Endothelial cell of umbilical vein (primary cell): ENCODE data around the gene ISL1. TPM values are rescaled to one million over a fixed set of nuclear protein-coding genes. Genes with fewer than 3 reads are reported as not detected.

ENCODE experiments used
- BruUV-seq: library from RNA; stranded (reverse); fragments of 400-500 nt; replicated peaks from 2 replicates; lab custom pipeline; 2021; lab: Mats Ljungman, UMichigan
- CTCF ChIA-PET: fragments of 300-600, 350-600 bp; sonication (Branson Sonifier 250); formaldehyde crosslinking; loops from one replicate; lab custom pipeline; 2021; ENCODE audit warnings: antibody characterized with exemption, inconsistent platforms; lab: Charles Lee
- POLR2A ChIA-PET: fragments of 300-600, 350-600 bp; sonication (Branson Sonifier 250); formaldehyde crosslinking; loops from one replicate; lab custom pipeline; 2021; ENCODE audit warnings: antibody characterized with exemption, inconsistent platforms; lab: Charles Lee
- DNase-seq: peaks from one replicate; pipeline ENCODE4 v3.0.0-alpha.2; 2011; ENCODE audit warnings: low read depth, low spot score
- FAIRE-seq: peaks from 2 replicates; lab custom pipeline; 2011; peaks lifted over from hg19 to GRCh38; lab: Jason Lieb, UNC
- H2AFZ ChIP-seq: 2 replicates; pipeline ENCODE4 v1.6.0; 2012; ENCODE audit warnings: low read depth, low read length, control low read depth, inconsistent platforms
- H3K27ac ChIP-seq: 2 replicates; pipeline ENCODE4 v1.5.1; 2011; ENCODE audit warnings: low read depth, mild to moderate bottlenecking, control low read depth, low read length, moderate library complexity; ENCODE audit not compliant: insufficient read depth
- H3K27me3 ChIP-seq, 2 experiments: 2 replicates each; pipeline versions ENCODE4 v1.6.0 to v1.6.1; 2011; ENCODE audit warnings: low read length in 2 of 2, mixed read lengths in 1 of 2; ENCODE audit not compliant: control insufficient read depth in 2 of 2, insufficient read depth in 2 of 2
- H3K36me3 ChIP-seq, 2 experiments: 2 replicates in 1 of 2; 3 replicates in 1 of 2; pipeline ENCODE4 v1.5.1; 2011; ENCODE audit warnings: low read length in 2 of 2, mild to moderate bottlenecking in 1 of 2, moderate library complexity in 1 of 2; ENCODE audit not compliant: control insufficient read depth in 2 of 2, insufficient read depth in 2 of 2; ENCODE audit errors: extremely low read depth in 1 of 2
- H3K4me1 ChIP-seq: 3 replicates; pipeline ENCODE4 v1.5.1; 2011; ENCODE audit warnings: mild to moderate bottlenecking, low read length; ENCODE audit not compliant: control insufficient read depth, insufficient read depth; ENCODE audit errors: extremely low read depth
- H3K4me2 ChIP-seq: 2 replicates; pipeline ENCODE4 v1.6.1; 2011; ENCODE audit warnings: low read length, control low read depth, mixed read lengths; ENCODE audit not compliant: insufficient read depth
- H3K4me3 ChIP-seq, 3 experiments: fragments of 200-600 bp in 1 of 3; sonication (generic), shearing (Covaris generic) in 1 of 3; replicated peaks in 1 of 3; 2 replicates each; pipeline ENCODE4 v1.5.1; 2011 to 2016; ENCODE audit warnings: control low read depth in 3 of 3, low read length in 3 of 3, mild to moderate bottlenecking in 2 of 3, inconsistent platforms in 1 of 3, low read depth in 1 of 3, moderate library complexity in 1 of 3; ENCODE audit not compliant: insufficient read depth in 1 of 3
- H3K79me2 ChIP-seq: 2 replicates; pipeline ENCODE4 v1.6.0; 2012; ENCODE audit warnings: low read length, inconsistent platforms; ENCODE audit not compliant: control insufficient read depth, insufficient read depth
- H3K9ac ChIP-seq: replicated peaks from 2 replicates; pipeline ENCODE3; 2011; ENCODE audit warnings: low read length, control low read depth; ENCODE audit not compliant: insufficient read depth; ENCODE audit errors: extremely low read depth
- H3K9me1 ChIP-seq: replicated peaks from 3 replicates; pipeline ENCODE4 v1.6.0; 2011; ENCODE audit warnings: mild to moderate bottlenecking, low read length; ENCODE audit not compliant: control insufficient read depth, insufficient read depth; ENCODE audit errors: extremely low read depth
- H3K9me3 ChIP-seq: replicated peaks from 2 replicates; pipeline ENCODE4 v1.5.1; 2012; ENCODE audit warnings: low read length, inconsistent platforms; ENCODE audit not compliant: control insufficient read depth, insufficient read depth
- H4K20me1 ChIP-seq: replicated peaks from 2 replicates; pipeline ENCODE3; 2011; ENCODE audit warnings: mild to moderate bottlenecking, low read length; ENCODE audit not compliant: control insufficient read depth, insufficient read depth; ENCODE audit errors: extremely low read depth
- CTCF ChIP-seq, 2 donors: IDR thresholded peaks; 1 replicate in 1 of 2; 2 replicates in 1 of 2; pipeline ENCODE4 v1.5.1; 2011; ENCODE audit warnings: low read length in 2 of 2, mild to moderate bottlenecking in 2 of 2, moderate library complexity in 2 of 2, control low read depth in 1 of 2, inconsistent platforms in 1 of 2, low read depth in 1 of 2; ENCODE audit not compliant: insufficient read depth in 1 of 2; ENCODE audit errors: extremely low read depth in 1 of 2
- EZH2 ChIP-seq: IDR thresholded peaks from 2 replicates; pipeline ENCODE4 v1.6.1; 2012; ENCODE audit warnings: borderline replicate concordance, low read depth, mild to moderate bottlenecking, moderate library complexity, low read length, inconsistent platforms; ENCODE audit not compliant: severe bottlenecking
- GATA2 ChIP-seq: IDR thresholded peaks from 2 replicates; pipeline ENCODE4 v1.7.0; 2011; ENCODE audit warnings: low read depth, mild to moderate bottlenecking, moderate library complexity, mixed read lengths, low read length; ENCODE audit not compliant: insufficient read length, insufficient read depth
- POLR2A ChIP-seq: IDR thresholded peaks from 2 replicates; pipeline ENCODE4 v1.6.1; 2012; ENCODE audit warnings: low read depth, mild to moderate bottlenecking, control low read depth, low read length
- POLR2AphosphoS5 ChIP-seq: IDR thresholded peaks from 2 replicates; pipeline ENCODE4 v1.6.1; 2012; ENCODE audit warnings: low read depth, mild to moderate bottlenecking, control low read depth, low read length, moderate library complexity; ENCODE audit not compliant: insufficient read depth
- dilution Hi-C: fragments of 300-500 bp; cut with MboI; formaldehyde crosslinking; loops from one replicate; pipeline ENCODE4 v1.15.0; 2019; ENCODE audit warnings: low sequenced_read_pairs; ENCODE audit not compliant: extremely low pct_ligation_motif_present
- intact Hi-C: fragments of 100-400 bp; cut with micrococcal nuclease; formaldehyde crosslinking; loops from one replicate; pipeline ENCODE4 v1.10.0; 2022
- polyA plus RNA-seq, 4 experiments: library from polyadenylated mRNA; depleted of rRNA in 3 of 4; stranded (reverse) in 3 of 4; unstranded in 1 of 4; fragments of >200 nt; gene quantifications; 2 replicates each; pipeline versions ENCODE4 v1.2.1 to v1.2.3, GENCODE V29; 2011 to 2012; ENCODE audit warnings: missing spikeins in 1 of 4
- total RNA-seq: library from RNA; stranded (reverse); gene quantifications from 2 replicates; pipeline ENCODE4 v1.2.3, GENCODE V29; 2021

The ISL1 gene
- total and polyA plus RNA-seq, 2 donors (not counting 3 experiments of a cell fraction or from before 2014, with no cell fraction given) = 0.28 to 1.1 TPM

GRCh38 chr5:51397996-51398395, 14.7 kb downstream of the ISL1 start:
- no peak overlapping the region for H2AFZ ChIP-seq
- H3K9me3 ChIP-seq = no peaks in the 10 kb centered on the region
- no peak for TF ChIP-seq GATA2
- TF ChIP-seq EZH2 = no peak
- no peak for TF ChIP-seq CTCF (IDR thresholded peaks at IDR 0.05; ENCODE audit: extremely low read depth in 1 of 2, insufficient read depth in 1 of 2, low read depth in 1 of 2, low read length in 2 of 2)
- no peak for TF ChIP-seq POLR2A
- no peak for TF ChIP-seq POLR2AphosphoS5
- no peaks in the 10 kb centered on the region for H4K20me1 ChIP-seq
- no peak overlapping the region for H3K4me3 ChIP-seq
- dilution Hi-C loops = no loop called here
- H3K4me2 ChIP-seq = no peak overlapping the region
- no peak overlapping the region for H3K9ac ChIP-seq
- CTCF ChIA-PET = interaction anchor here (1.7 to 1.9 kb wide), 2 partner anchors 13 to 15 kb away, joined by 5 to 6 read pairs; partner anchors contain the start of gene ISL1
- H3K79me2 ChIP-seq = no peaks in the 10 kb centered on the region
- intact Hi-C loops = no loop called here
- DNase-seq (no peak), FAIRE-seq (no peak)
- H3K27me3 ChIP-seq = peaks cover 21 to 29% of the 10 kb centered on the region in 2 experiments
- H3K4me1 ChIP-seq = no peaks in the 10 kb centered on the region
- no TSS peak for BruUV-seq
- H3K36me3 ChIP-seq = no peaks in the 10 kb centered on the region
- no peaks in the 10 kb centered on the region for H3K9me1 ChIP-seq
- no peak overlapping the region for H3K27ac ChIP-seq
- POLR2A ChIA-PET = no interaction called here
